HG02623 (cell line): ENCODE measurements around the gene HSD11B2.

Experiments used
- ATAC-seq: cut with Tn5 transposase; IDR thresholded peaks from one replicate; pipeline ENCODE4 v1.9.1; 2021; ENCODE audit warnings: moderate library complexity; ENCODE audit not compliant: unreplicated experiment

The HSD11B2 gene

DNA sequence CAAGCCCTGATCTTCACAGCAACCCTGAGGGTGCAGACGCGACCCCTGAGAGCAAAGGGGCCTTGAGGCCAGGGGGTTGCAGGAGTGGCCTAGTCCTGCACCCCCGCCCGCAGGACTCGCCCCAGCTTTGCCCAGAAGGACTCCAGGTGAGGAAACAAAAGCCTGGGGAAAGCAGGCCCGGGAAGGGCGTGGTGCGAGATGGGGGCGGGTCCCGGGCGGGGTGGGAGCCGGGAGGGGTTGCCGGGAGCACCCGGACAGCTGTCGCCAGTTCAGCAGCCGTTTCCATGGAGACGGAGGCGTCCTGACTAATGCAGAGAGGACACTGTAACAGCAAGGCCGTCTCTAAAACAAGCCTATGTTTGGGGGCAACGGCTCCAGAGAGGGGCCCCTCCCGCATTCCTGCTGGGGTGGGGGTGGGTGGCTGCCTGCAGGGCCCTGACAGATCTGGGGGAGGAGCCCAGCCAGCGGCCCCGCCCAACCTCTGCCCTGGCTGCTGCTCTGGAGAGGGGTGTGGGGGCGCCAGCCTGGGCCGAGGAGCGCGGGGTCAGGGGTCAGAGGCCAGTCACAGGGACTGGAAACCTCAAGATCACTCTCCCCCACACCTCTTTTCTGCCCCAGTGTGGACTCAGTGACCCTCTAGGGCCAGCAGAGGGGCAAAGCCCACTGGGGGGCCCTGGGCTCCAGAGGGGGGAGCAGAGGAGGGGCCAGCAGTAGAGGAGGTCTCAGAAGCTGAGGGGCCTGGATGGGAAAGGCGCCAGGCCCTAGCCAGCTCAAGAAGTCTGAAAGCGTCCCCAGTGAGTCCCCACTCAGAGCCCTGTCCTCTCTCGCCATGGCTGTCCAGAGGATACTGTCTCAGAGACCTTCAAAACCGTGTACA is 34.5 kb upstream of the HSD11B2 start:
- ATAC-seq: no peak

GRCh38 chr16:67397036-67397801 is 33.7 kb upstream of the HSD11B2 start:
- ATAC-seq: no peak

DNA sequence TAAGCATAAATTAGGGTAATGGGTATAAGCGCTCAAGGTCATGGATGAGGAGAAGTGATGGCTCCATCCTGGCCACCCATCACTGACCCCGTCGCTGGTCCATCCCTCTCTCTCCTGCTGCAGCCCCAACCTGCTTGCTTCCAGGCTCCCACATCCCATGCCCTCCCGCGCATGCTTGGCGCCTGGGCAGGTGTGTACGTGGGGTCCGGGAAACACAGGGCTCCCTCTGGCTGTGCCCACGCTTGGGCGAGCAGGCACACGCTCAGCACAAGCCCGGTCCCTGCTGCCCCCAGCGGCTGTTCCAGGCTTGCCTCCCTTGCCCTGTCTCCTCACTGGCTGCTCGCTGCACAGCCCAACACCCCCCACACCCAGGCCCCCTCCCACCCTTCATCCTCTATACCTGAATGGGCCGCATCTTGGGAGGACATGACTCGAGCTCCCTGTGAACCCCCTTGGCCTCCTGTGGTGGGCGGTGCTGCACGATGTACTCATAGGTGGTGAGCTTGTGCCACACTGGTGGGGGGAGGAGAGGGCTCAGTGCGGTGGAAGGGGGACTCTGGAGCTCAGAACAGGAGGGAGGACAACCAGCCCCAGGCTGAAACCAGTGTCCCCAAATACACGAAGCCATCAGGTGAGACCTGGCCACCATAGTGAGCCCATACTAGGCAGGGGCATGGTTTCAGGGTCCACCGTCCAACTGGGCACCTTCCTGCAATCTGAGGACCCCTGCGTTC is 32.9 kb upstream of the HSD11B2 start:
- no peak for ATAC-seq

DNA sequence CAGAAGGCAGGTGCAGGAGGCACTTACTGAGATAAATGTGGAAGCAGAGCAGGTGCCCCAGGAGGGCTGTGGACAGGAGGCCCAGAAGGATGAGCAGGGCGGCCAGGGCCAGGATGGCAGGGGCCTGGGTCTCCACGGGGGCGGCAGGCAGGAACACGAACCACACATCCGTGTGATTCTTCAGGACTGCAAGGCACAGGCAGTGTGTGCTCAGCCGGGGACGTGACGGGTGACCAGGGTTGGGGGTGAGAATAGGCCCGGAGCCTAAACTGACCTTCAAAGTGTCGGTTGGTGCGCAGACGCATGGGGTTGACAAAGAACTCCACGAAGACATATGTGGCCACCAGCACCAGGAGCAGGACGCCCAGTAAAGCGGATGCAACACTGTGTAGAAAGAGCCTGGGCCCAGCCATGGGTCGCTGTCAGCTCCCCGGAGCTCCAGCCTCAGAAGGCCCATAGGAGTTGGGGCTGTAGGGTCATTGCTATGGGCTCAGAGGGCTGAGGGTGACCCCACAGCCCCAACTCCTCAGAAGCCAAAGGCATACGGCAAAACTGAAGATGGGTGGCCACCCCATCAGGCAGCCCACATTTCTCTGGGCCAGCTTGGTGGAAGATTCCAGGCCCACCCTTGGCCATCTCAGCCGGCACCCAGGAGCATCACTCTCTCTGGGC is 32.2 kb upstream of the HSD11B2 start:
- ATAC-seq: no peak

- no peak for ATAC-seq
Observed at GRCh38 chr16:67399218-67399733, 31.6 kb upstream of the HSD11B2 start.

DNA sequence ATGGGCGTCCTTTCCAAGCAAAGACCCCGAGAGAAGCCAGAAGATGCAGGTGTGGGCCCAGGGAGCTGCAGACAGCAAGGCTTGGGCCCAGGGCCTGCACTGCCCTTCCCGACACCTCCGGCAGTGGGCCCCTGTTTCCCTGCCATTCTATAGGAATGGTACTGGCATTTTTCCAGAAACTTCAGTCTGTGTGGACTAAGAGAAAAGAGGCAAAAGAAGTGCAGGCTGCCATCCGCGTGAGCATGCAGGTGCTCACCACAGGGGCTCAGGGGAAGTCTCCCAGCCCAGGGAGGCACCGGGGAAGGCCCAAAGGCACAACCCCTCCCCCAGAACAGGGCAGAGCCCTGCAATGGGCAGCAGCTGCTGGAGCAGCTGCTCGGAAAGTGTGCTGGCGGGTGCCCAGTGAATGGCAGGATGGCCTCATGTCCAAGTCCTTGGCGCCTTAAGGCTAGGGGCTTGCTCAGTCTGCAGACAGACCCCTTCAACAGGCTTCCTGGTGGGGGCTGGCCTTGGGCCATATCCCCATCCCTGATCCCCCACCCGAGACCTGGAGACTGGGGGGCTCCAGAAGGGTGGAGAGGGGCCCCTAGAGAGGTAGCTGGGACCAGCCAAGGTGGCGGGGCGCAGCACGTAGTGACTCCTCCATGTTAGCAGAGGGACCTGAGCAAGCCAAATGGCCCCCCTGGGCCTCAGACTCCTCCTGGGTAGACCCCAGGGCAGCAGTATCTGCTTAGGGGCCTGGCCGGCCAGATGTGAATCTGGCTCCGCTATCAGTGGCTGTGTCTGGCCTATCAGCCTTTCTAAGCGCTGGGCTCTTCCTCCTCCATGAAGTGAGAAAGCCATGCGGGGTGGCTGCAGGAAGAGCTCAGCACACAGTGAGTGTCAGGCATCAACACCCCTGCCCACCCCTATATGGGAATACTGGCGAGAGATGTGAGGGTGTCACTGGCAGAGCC is 30.9 kb upstream of the HSD11B2 start:
- no peak for ATAC-seq

DNA sequence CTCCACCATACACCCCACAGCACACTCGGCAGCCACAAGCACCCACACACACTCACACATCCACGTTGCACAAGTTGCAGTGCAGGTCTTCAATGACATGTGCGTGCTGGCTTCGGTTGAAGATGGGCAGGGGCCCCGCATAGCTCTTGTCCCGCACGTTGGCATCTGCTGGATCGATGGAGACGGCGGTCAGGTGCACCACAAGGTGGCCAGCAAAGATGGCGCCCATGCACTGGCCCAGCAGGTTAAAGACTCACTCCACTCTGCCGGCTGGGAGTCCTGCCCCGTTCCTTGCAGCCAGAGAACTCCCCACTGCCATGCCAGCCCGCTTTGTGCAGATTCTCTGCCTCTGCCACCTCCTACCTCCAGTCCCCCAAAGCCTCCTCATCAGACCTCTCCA is 30.0 kb upstream of the HSD11B2 start:
- ATAC-seq: no peak

DNA sequence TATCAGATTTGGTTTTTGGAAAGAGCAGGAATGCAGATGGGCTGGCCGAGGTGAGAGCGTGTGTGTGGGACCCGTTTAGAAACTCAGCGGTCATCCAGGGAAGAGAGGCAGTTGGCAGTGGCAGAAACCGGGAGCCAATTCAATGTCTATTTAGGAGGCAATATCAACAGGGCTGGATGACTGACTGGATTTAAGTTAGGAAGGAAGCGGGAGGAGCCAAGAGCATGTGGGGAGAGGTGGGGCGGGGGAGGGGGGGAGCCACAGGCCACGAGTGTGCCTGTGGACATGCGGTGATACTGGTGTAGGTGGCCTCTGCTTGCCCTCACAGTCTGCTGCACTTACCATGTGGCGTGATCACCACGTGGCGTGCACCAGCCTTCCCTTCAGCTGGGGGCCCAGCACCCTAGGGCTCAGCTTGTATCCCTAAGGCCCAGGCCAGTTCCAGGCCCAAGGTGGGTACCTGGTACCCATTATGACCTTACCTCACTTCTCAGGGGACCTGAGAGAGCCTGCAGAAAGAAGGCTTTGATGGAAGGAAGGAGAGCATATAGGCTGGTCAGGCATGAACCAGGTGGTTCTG is 26.9 kb upstream of the HSD11B2 start:
- ATAC-seq: no peak

- no peak for ATAC-seq
Observed at GRCh38 chr16:67404740-67405226, 26.1 kb upstream of the HSD11B2 start.

DNA sequence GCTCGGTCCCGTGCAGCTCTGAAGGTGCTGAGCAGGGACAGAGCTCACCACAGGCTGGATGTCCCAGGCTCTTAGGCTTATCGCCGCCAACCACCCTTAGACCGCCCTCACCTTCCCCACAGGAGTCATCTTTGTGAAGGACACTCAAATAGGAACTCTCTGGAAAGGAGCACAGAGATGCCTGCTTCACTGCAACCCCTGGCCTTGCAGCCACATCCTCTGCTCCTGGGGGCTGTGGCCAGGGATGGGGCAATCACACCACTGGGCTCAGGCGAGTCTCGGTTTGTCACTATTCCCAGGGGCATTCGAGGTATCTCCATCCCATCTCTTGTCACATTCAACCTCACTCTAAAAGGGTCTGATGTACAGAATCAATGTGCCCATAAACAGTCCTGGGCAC is 25.6 kb upstream of the HSD11B2 start:
- no peak for ATAC-seq

DNA sequence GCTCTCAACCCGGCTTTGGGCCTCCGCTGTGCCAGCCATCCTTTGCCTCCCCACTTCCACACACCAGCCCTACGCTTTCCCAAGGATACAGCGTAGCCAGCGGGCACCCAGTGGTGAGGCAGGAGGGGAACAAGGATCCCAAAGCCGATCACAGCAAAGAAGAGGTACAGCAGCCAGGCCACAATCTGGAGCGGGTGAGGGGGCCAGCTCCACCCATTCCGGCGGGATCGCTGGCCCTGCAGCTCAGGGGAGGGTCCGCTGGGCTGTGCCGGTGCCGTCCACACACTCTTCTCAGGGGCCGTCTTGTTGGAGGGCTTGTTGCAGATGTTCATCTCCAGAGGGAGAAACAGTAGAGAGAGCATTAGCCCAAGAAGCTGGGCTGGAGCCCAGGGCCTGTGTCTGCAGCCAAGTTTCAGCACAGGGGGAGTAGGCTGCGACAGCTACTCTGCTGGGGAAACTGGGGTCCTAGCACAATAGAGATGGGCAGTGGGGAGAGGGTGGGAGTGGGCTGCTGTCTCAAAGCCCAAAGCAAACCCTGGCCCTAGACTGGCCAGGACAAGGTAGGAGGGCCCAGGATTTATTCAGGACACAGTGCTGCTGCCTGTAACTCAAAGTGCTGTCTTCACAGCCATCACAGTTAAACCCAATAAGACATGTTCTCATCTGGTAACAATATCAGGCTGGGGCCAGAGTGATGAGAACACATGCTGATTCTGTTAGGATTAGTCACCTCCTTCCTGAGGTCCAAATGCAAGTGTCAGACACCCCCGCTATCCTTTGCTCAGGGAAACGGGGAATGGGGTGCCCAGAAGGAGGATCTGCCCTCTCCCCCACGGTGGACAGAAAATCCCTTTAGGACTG is 24.6 kb upstream of the HSD11B2 start:
- no peak for ATAC-seq

DNA sequence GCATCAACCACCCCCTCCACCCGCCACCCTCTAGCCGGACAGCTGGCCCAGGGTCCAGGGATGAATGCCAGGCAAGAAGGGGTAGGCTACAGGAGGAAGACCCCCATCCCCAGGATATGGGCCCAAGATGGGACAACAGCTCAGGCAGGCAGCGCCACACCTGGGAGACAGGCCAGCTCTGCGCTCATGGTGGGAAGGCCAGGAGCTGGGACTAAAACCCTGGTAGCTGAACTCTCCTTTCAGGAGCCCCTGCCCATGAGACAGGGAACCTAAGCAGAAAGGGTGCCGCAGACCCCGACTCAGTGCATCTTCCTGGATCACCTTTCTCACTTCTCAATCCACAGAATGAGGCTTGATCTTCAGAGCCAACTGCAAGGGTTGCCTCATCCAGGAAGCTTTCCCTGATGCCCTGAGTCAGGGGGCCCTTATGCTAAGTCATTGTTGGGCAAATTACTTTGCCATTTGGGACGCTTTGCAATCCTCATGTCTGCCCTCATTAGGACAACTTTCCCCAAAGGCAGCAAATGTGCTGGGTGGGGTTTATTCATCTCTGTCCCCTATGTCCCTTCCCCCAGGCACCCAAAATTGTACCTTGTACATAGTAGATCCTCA is 23.6 kb upstream of the HSD11B2 start:
- ATAC-seq: no peak

GRCh38 chr16:67407788-67408452 is 23.0 kb upstream of the HSD11B2 start:
- no peak for ATAC-seq

DNA sequence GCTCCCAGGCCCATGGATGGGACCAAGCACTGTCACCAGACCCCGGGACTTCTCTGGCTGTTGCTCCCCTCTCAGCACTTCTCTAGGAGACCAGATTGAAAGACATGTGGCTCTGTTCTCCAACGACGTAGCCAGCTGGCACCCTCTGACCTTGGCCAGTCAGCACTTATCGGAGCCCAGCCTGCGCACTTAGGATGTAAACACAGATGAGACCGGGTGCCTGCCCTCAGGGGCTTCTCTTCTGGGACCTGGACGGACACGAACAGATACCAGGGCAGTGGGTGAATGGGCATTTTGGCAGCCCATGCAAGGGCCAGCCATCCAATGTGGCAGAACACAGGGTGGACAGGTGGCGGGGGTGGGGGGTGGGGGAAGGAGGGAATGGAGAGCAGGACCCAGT is 21.3 kb upstream of the HSD11B2 start:
- ATAC-seq: no peak

- ATAC-seq: no peak
Observed at GRCh38 chr16:67411339-67411738, 19.6 kb upstream of the HSD11B2 start.

- no peak for ATAC-seq
Observed at GRCh38 chr16:67412294-67412693, 18.6 kb upstream of the HSD11B2 start.
